Vagina (tissue), 2 donors: Measurements from ENCODE around the gene CCSER2.

Experiments used
- CTCF ChIP-seq, 3 experiments: fragments of 450-650 bp in 2 of 3; fragments of 200-600 bp in 1 of 3; sonication (generic) in 1 of 3; IDR thresholded peaks; one replicate each; pipeline ENCODE4 v1.5.1; 2017 to 2019; ENCODE audit warnings: antibody characterized with exemption in 3 of 3, mild to moderate bottlenecking in 2 of 3, moderate library complexity in 2 of 3
- POLR2A ChIP-seq, 2 donors: fragments of 450-650 bp; IDR thresholded peaks; one replicate each; pipeline ENCODE4 v1.6.1; 2017; ENCODE audit warnings: antibody characterized with exemption in 2 of 2, mild to moderate bottlenecking in 2 of 2, moderate library complexity in 2 of 2
- POLR2AphosphoS5 ChIP-seq, 2 donors: sonication (generic); formaldehyde crosslinking; IDR thresholded peaks; one replicate each; pipeline ENCODE4 v1.9.0; 2017; ENCODE audit warnings: antibody characterized with exemption in 2 of 2, mild to moderate bottlenecking in 2 of 2, low read depth in 1 of 2; ENCODE audit not compliant: insufficient read depth in 1 of 2

GRCh38 chr10:84521013-84521412 lies 192.6 kb downstream of the CCSER2 start:
- no peak for TF ChIP-seq CTCF (IDR thresholded peaks at IDR 0.05)
- no peak for TF ChIP-seq POLR2A (IDR thresholded peaks at IDR 0.05)
- no peak for TF ChIP-seq POLR2AphosphoS5 (IDR thresholded peaks at IDR 0.05; ENCODE audit: insufficient read depth in 1 of 2, low read depth in 1 of 2)
